ENCODE results near the gene RBMS3.
"Not testable (repeated sequence)": the region's sequence is repeated elsewhere in the genome, so short reads cannot be mapped to it uniquely, and the experiment has no call there.

The RBMS3 gene

DNA sequence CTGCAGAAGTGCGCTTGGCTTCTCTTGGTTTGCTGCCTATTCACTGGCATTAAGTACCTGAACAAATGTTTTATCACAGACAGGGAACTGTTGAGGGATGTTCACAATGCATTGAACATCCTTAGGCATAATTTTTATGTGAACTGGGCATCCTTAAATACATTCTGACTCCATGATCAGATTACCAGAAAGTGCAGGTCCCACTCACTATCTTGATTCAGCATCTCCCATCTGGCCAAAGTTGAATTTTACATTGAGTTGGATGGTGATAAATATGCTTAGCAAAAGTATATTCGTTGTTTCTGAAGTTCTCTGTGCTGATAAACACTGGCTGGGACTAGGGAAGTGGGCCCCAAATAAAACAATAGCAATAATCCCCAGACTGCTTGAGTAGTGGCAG lies 108.5 kb downstream of the RBMS3 start:
- DNase-seq (ENCODE audit: extremely low spot score) = no peak
- ChIA-PET CTCF (no interaction called here), POLR2A (interaction anchor here (0.5 kb wide), 1 partner anchor 43 kb away, joined by 3 read pairs; no protein-coding TSS in a partner anchor)
- no peak for TF ChIP-seq CTBP1 (IDR thresholded peaks at IDR 0.05; ENCODE audit: borderline replicate concordance)
- no peak for TF ChIP-seq ARNT (IDR thresholded peaks at IDR 0.05)
- TF ChIP-seq TARDBP (IDR thresholded peaks at IDR 0.05) = no peak
- no peak for TF ChIP-seq FOXK2 (IDR thresholded peaks at IDR 0.05)
- TF ChIP-seq ELF4 (IDR thresholded peaks at IDR 0.05) = no peak
- no peak for TF ChIP-seq HDGF (IDR thresholded peaks at IDR 0.05; ENCODE audit: borderline replicate concordance)
- no peak for TF ChIP-seq L3MBTL2 (conservative IDR thresholded peaks at IDR 0.05)
- no peak for TF ChIP-seq BHLHE40 (IDR thresholded peaks at IDR 0.05; ENCODE audit: borderline replicate concordance)
- TF ChIP-seq FOXA1 (IDR thresholded peaks at IDR 0.05) = no peak
- TF ChIP-seq SP1 (IDR thresholded peaks at IDR 0.05) = no peak
- TF ChIP-seq ZNF384 (IDR thresholded peaks at IDR 0.05) = no peak
- TF ChIP-seq, protein P1, sequence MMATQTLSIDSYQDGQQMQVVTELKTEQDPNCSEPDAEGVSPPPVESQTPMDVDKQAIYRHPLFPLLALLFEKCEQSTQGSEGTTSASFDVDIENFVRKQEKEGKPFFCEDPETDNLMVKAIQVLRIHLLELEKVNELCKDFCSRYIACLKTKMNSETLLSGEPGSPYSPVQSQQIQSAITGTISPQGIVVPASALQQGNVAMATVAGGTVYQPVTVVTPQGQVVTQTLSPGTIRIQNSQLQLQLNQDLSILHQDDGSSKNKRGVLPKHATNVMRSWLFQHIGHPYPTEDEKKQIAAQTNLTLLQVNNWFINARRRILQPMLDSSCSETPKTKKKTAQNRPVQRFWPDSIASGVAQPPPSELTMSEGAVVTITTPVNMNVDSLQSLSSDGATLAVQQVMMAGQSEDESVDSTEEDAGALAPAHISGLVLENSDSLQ (IDR thresholded peaks at IDR 0.05) = no peak
- no peak for TF ChIP-seq NFRKB (IDR thresholded peaks at IDR 0.05)

DNA sequence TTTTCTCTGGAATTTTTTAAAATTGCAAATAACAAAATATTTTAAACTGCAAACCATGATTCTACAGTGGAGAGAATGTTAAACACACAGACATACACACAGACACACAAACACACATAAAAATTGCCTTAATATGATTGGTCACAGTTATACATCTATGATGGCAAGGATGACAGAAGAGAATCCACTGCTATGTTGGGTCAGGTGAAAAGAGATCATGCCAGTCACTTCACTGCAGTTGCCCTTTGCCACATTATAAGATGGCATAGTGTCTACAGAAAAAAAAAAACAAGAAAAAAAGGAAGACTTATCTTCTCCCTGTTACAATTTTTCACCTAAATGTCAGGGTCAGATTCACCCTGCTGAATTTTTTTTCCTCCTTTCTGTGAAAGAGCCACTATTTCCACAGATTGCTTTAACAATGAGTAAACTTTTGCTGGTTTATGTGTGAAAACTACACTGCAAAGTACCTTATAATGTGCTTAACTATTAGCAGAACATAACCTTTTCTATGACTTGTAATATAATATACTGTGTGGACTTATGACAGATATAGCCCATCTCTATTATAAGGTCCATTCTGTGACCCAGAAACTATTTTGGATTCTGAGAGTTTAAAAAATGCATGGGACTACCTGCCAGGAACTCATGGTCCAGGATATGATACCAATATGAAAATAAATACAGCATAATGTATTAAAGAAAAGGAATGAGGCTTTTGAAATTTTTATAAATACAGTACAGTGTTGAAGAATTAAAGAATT lies 111.9 kb downstream of the RBMS3 start:
- CTCF ChIA-PET = interaction anchor here (0.5 kb wide), 1 partner anchor 24 kb away, joined by 4 read pairs; no protein-coding TSS in a partner anchor
- POLR2A ChIA-PET = no interaction called here
- no peak for TF ChIP-seq TARDBP (IDR thresholded peaks at IDR 0.05)
- no peak for TF ChIP-seq ZNF384 (IDR thresholded peaks at IDR 0.05)
- TF ChIP-seq HDGF (IDR thresholded peaks at IDR 0.05; ENCODE audit: borderline replicate concordance) = no peak
- no peak for TF ChIP-seq NFRKB (IDR thresholded peaks at IDR 0.05)
- TF ChIP-seq LEF1 (IDR thresholded peaks at IDR 0.05; ENCODE audit: borderline replicate concordance) = no peak
- no peak for TF ChIP-seq ELF4 (IDR thresholded peaks at IDR 0.05)
- TF ChIP-seq SUZ12 (IDR thresholded peaks at IDR 0.05) = no peak
- no peak for TF ChIP-seq CTBP1 (IDR thresholded peaks at IDR 0.05; ENCODE audit: borderline replicate concordance)
- TF ChIP-seq, protein P1 (IDR thresholded peaks at IDR 0.05) = no peak
- TF ChIP-seq ARNT (IDR thresholded peaks at IDR 0.05) = no peak
- no peak for TF ChIP-seq FOXK2 (IDR thresholded peaks at IDR 0.05)
- no peak for TF ChIP-seq SP1 (IDR thresholded peaks at IDR 0.05)
- no peak for DNase-seq (ENCODE audit: extremely low spot score)

DNA sequence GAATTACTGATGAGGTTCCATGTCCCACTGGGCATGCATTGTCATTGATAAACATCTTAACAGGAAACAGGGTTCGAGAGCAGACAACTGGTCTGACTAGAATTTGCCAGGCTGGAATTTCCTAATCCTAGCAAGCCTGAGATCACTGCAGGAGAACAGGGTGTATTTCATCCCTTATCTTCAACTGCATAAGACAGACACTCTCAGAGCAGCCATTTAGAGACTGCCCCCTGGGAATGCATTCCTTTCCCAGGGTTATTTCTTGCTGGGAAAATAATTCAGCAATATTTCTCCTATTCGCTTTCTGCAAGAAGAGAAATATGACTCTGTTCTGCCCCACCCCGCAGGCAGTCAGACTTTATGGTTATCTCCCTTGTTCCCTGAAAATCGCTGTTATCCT lies 113.1 kb downstream of the RBMS3 start:
- POLR2A ChIA-PET; DNase-seq (ENCODE audit: extremely low spot score); CTCF ChIA-PET: not testable (repeated sequence)

DNA sequence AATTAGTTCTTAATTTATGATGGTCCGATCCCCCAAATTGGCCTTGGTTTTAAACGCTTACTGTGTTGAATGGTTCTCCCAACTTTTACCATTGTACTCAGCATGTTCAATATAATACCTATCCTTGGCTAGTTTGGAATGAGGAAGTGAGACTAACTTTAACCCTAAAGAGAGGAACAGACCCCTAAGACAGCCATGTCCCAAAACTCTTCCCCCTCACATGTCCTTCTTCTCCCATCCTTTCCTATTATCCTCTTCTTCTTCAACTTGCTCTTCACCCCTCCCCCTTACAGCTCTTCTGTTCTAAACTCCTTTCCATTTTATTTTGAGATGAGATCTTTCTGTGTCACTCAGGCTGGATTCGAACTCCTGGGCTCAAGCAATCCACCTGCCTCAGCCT lies 116.5 kb downstream of the RBMS3 start:
- ChIA-PET POLR2A (no interaction called here), CTCF (interaction anchor here (0.6 kb wide), 1 partner anchor 427 kb away, joined by 5 read pairs; no protein-coding TSS in a partner anchor)
- TF ChIP-seq SUZ12 (IDR thresholded peaks at IDR 0.05) (no peak), NFRKB (IDR thresholded peaks at IDR 0.05) (no peak), TARDBP (IDR thresholded peaks at IDR 0.05) (no peak), SP1 (IDR thresholded peaks at IDR 0.05) (no peak), ELF4 (IDR thresholded peaks at IDR 0.05) (no peak)
- DNase-seq (ENCODE audit: extremely low spot score) = no peak

DNA sequence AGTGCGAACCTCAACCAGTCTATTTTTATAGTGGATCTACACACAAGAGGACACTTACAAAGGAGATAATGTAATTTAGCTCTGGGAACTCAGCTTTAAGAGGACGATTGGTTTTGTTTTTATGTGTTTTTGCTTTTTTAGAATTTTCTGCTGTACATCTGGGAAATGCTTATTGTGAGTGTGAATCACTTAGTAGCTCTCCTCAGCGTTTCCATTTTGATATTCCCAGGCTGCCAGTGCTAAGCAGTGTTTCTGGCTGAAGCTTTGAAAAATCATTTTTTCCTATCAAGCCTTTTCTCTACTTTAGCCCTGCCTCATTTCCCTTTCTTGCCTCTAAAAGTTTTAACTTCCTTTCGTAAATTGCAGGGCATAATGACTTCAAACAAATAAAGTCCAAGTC lies 117.9 kb downstream of the RBMS3 start:
- TF ChIP-seq NFRKB (IDR thresholded peaks at IDR 0.05) (no peak), FOXA1 (IDR thresholded peaks at IDR 0.05) (no peak), SP1 (IDR thresholded peaks at IDR 0.05) (no peak), ELF4 (IDR thresholded peaks at IDR 0.05) (no peak), ARNT (IDR thresholded peaks at IDR 0.05) (no peak), LEF1 (IDR thresholded peaks at IDR 0.05; ENCODE audit: borderline replicate concordance) (no peak), SUZ12 (IDR thresholded peaks at IDR 0.05) (no peak), FOXM1 (IDR thresholded peaks at IDR 0.05; ENCODE audit: borderline replicate concordance) (no peak), FOXK2 (IDR thresholded peaks at IDR 0.05) (no peak), TARDBP (IDR thresholded peaks at IDR 0.05) (no peak), CTBP1 (IDR thresholded peaks at IDR 0.05; ENCODE audit: borderline replicate concordance) (no peak)
- TF ChIP-seq, protein P1 (IDR thresholded peaks at IDR 0.05) = no peak
- CTCF ChIA-PET = no interaction called here
- no peak for DNase-seq (ENCODE audit: extremely low spot score)
- POLR2A ChIA-PET = no interaction called here

DNA sequence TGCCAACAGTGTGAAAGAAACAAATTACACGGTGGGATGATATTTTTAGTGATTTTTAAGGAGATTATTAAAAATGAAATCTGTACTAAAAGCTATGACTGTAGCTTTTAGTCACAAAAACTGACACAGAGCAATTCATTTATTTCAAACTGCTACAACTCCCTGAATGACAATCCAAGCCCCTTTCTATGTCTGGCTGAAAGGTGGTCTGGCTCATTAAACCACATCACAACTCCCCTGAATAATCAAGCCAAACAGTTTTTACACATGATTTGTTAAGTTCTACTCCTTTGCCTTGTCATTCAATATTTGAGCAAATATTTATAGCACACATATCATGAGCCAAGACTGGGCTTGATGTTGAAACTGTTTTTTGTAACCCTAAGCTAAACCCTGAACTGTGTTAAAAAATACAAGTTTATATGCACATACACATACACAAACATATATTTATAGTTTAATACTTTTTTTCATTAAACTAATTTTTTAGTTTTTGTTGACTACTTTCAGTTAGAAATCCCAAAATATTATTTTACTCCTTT lies 125.5 kb downstream of the RBMS3 start:
- TF ChIP-seq HDGF (IDR thresholded peaks at IDR 0.05; ENCODE audit: borderline replicate concordance) = no peak
- TF ChIP-seq ARNT (IDR thresholded peaks at IDR 0.05) = no peak
- TF ChIP-seq CTBP1 (IDR thresholded peaks at IDR 0.05; ENCODE audit: borderline replicate concordance) = no peak
- TF ChIP-seq LEF1 (IDR thresholded peaks at IDR 0.05; ENCODE audit: borderline replicate concordance) = no peak
- no peak for DNase-seq (ENCODE audit: extremely low spot score)
- CTCF ChIA-PET = no interaction called here
- POLR2A ChIA-PET = no interaction called here

DNA sequence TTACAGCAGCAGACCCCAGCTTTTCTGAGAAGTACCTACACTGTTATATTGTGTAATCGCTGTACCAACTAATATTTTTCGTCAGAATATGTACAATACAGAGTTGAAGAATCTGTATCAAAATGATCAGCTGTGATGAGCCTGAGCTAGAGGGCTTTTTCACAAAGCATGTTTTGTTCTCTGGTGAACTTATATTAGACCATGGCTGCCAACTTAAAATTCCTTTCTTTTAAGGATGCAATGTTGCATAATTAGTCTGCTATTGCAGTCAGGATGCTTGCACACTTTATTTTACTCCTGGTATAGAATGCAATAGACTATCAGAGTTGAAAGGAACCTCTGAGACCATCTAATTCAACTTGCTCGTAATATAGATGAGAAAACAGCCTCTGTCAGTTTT lies 127.8 kb downstream of the RBMS3 start:
- CTCF ChIA-PET = no interaction called here
- DNase-seq (ENCODE audit: extremely low spot score) = no peak
- TF ChIP-seq ELF4 (IDR thresholded peaks at IDR 0.05) (no peak), ARNT (IDR thresholded peaks at IDR 0.05) (no peak), SP1 (IDR thresholded peaks at IDR 0.05) (no peak)
- POLR2A ChIA-PET = no interaction called here

All from HEK293T (cell line).